NCI-H187 (cell line): Measurements from ENCODE around the gene CEP78.
"Not testable (repeated sequence)": the region's sequence is repeated elsewhere in the genome, so short reads cannot be mapped to it uniquely, and the experiment has no call there.

Experiments
- DNase-seq, 2 experiments: peaks; one replicate each; lab custom pipeline; 2025; lab: John Stamatoyannopoulos, UW

CEP78 gene

GRCh38 chr9:78236551-78236910, 656 bp downstream of the CEP78 start:
- no peak for DNase-seq

GRCh38 chr9:78238046-78239038, 2.5 kb downstream of the CEP78 start:
- no peak for DNase-seq

- no peak for DNase-seq
These were observed 3.6 kb downstream of the CEP78 start for GRCh38 chr9:78239506-78239905.

- DNase-seq = no peak
These were observed 6.2 kb downstream of the CEP78 start for GRCh38 chr9:78242041-78242440.

- no peak for DNase-seq
These were observed 7.3 kb downstream of the CEP78 start for GRCh38 chr9:78243130-78243529.

GRCh38 chr9:78245401-78245800, 9.5 kb downstream of the CEP78 start:
- no peak for DNase-seq

GRCh38 chr9:78248635-78249034, 12.8 kb downstream of the CEP78 start:
- no peak for DNase-seq

- DNase-seq = no peak
These were observed 13.7 kb downstream of the CEP78 start for GRCh38 chr9:78249542-78249941.

- no peak for DNase-seq
These were observed 16.7 kb downstream of the CEP78 start for GRCh38 chr9:78252616-78253015.

- no peak for DNase-seq
These were observed 17.4 kb downstream of the CEP78 start for GRCh38 chr9:78253285-78253684.

GRCh38 chr9:78261403-78262001, 25.6 kb downstream of the CEP78 start:
- DNase-seq = no peak

GRCh38 chr9:78262655-78263054, 26.8 kb downstream of the CEP78 start:
- DNase-seq = no peak

GRCh38 chr9:78267889-78268288, 32.0 kb downstream of the CEP78 start:
- DNase-seq = no peak

GRCh38 chr9:78269784-78270183, 33.9 kb downstream of the CEP78 start:
- no peak for DNase-seq

GRCh38 chr9:78272307-78272706, 36.4 kb downstream of the CEP78 start:
- no peak for DNase-seq

GRCh38 chr9:78273761-78274160, 37.9 kb downstream of the CEP78 start:
- no peak for DNase-seq

- no peak for DNase-seq
These were observed 42.4 kb downstream of the CEP78 start for GRCh38 chr9:78278177-78278777.

GRCh38 chr9:78278801-78279200, 42.9 kb downstream of the CEP78 start:
- no peak for DNase-seq

GRCh38 chr9:78280982-78281668, 45.2 kb downstream of the CEP78 start:
- no peak for DNase-seq

GRCh38 chr9:78284181-78284580, 48.3 kb downstream of the CEP78 start:
- DNase-seq = not testable (repeated sequence)

GRCh38 chr9:78286125-78286524, 50.2 kb downstream of the CEP78 start:
- no peak for DNase-seq

GRCh38 chr9:78286946-78287388, 51.1 kb downstream of the CEP78 start:
- DNase-seq = no peak
